Inflammatory macrophage treated with lipopolysaccharide for 4 hours (primary cell): Measurements from ENCODE around the gene ZNF44.
A peak's percentile ranks its signal among the peaks of the same experiment; 100 is the strongest.

ENCODE experiments used
- DNase-seq: peaks from one replicate; pipeline ENCODE4 v3.0.0-alpha.2; 2020

Gene ZNF44

DNA sequence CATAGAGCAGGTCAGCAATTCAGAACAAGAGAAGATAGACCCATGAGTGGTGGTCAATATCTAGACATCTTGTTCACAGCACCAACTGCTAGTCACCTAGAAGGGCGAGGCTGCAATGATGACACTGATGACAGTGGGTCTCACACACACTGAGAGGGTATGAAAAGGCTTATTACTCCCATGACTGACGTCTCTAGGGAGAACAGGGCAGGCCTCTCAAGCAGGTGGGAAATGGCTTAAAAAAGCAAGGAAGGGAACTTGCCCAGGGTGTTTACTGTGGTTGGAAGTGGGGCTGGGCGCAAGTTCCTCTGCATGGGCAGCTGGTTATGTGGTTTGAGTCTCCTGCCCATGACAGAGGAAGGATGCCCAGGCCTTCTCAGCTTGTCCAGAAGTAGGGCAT is 33.8 kb downstream of the ZNF44 start:
- DNase-seq, result no peak

DNA sequence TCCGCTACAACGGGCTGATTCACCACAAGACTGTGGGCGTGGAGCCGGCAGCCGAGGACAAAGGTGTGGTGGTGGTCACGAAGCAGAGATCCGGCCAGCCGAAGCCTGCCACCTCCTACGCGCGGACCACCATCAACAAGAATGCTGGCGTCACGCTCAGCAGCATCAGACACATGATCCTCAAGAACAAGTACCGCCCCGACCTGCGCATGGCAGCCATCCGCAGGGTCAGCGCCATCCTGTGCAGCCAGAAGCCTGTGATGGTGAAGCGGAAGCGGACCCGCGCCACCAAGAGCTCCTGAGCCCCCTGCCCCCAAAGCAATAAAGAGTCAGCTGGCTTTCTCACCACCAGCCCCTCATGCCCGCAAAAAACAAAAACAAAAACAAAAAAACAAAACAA is 34.4 kb downstream of the ZNF44 start:
- DNase-seq, result no peak

GRCh38 chr19:12255372-12255771 is 39.3 kb downstream of the ZNF44 start:
- DNase-seq, result no peak

GRCh38 chr19:12247644-12248222 is 47.0 kb downstream of the ZNF44 start:
- DNase-seq, result no peak

GRCh38 chr19:12244370-12244769 is 50.3 kb downstream of the ZNF44 start:
- no peak for DNase-seq

DNA sequence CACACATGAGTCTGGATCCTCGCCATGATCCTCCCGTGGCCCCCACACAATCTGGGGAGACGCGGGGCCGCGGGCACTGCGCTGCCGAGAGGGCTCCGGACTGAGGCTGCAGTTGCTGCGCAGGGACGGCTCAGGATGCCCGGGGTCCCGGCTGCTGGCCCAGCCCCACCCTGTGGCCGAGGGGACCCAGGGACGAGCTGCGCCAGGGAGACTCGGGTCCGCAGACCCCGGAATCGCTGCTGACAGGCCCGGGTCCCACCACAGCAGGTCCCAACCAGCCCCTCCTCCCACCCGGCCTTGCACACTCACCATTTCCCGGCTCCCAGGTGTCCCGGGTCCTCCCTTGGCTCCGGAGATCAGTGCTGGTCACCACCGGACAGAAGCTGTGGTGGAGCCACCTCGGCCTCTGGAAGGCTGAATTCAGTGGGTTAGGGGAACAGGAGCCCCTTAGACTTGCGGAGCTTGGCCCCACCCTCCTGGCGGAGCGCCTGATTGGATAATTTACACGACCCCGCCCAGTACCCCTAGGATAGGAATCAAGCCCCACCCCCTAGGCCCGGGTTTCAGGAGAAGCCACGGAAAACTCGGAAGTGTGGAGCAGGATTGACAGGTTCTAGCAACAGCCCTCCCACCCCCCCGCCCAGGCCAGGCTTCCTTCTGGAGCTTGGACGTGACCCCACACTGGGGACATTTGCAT is 57.4 kb downstream of the ZNF44 start:
- no peak for DNase-seq

- DNase-seq, result no peak
Measured at GRCh38 chr19:12232961-12233360, 61.7 kb downstream of the ZNF44 start.

- DNase-seq, result peak; percentile 18
Measured at GRCh38 chr19:12230751-12231733, 63.6 kb downstream of the ZNF44 start.

GRCh38 chr19:12229990-12230389 is 64.7 kb downstream of the ZNF44 start:
- DNase-seq, result no peak

DNA sequence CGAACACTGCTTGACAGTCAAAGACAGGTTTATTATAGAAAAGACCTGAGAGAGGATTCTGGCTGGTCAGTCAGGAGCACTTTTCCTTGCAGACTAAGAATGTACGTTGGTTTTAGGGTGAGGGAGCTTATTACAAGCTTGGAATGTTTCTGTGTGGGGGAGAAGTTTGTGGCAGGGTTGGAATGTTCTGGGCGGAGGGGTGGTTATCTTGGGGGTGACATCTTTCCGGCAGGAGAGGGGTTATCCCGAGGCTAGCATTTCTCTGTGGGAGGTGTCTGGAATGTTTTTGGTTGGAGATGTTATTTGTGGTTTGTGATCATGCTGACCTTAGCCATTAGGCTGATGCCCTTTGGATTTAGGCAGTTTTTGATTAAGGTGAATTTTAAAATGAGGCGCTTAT is 70.0 kb downstream of the ZNF44 start:
- DNase-seq, result no peak

DNA sequence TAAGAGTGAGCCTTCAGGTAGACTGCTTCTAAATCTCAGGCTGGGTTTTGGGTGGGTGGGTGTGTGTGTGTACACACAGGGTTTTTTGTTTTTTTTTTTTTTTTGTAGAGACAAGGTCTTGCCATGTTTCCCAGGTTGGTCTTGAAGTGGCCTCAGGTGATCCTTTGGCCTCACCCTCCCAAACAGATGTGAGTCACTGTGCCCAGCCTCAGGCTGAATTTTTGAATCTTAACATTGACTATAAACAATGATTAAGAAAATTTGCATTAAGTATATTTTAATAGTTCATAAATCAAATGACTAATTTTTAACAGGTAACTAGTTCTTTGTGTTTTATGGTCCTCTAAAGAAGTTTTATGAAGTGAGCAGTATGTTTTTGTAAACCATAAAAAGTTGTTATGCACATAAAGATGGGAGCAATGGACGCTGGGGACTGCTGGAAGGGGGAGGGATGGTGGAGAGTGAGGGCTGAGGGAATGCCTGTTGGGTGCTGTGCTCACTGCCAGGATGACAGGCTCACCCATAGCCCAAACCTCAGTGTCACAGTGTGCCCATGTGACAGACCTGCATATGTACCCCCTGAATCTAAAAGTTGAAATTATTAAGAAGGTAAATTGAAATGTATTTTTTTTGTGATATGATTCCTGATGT is 71.6 kb downstream of the ZNF44 start:
- no peak for DNase-seq
